HCT116 (cell line): ENCODE measurements around the gene ZDHHC14. TPM values are rescaled to one million over a fixed set of nuclear protein-coding genes. Genes with fewer than 3 reads are reported as not detected.

Source experiments
- ATAC-seq: fragments of 200-7000 bp; cut with Tn5 transposase; 2 replicates; pipeline ENCODE4 v1.9.1; 2020; ENCODE audit warnings: mild to moderate bottlenecking, moderate library complexity
- BruUV-seq: library from RNA; stranded (reverse); fragments of 400-500 nt; replicated peaks from 2 replicates; lab custom pipeline; 2021; lab: Mats Ljungman, UMichigan
- CTCF ChIA-PET: fragments of 300-600 bp; sonication (Branson Sonifier 250); formaldehyde crosslinking; loops from one replicate; lab custom pipeline; 2021; ENCODE audit warnings: antibody characterized with exemption; lab: Charles Lee
- POLR2A ChIA-PET: fragments of 300-600, 350-600 bp; sonication (Branson Sonifier 250); formaldehyde crosslinking; loops from one replicate; lab custom pipeline; 2021; ENCODE audit warnings: antibody characterized with exemption; lab: Charles Lee
- RAD21 ChIA-PET, 2 experiments: fragments of 300-600 bp; sonication (Branson Sonifier 250); formaldehyde crosslinking; loops; one replicate each; lab custom pipeline; 2023; ENCODE audit warnings: low total read pairs in 2 of 2; ENCODE audit not compliant: uncharacterized antibody in 2 of 2, unreplicated experiment in 2 of 2, low non-redundant PET in 1 of 2; lab: Charles Lee
- DNase-seq: peaks from one replicate; pipeline ENCODE4 v3.0.0-alpha.2; 2010; ENCODE audit warnings: low read depth, low spot score
- H2AFZ ChIP-seq: fragments of 200-600 bp; shearing (Covaris generic), sonication (generic); 2 replicates; pipeline ENCODE4 v1.6.1; 2017; ENCODE audit warnings: low read depth, mixed run types, mixed read lengths, antibody characterized with exemption, low read length; ENCODE audit not compliant: poor library complexity, severe bottlenecking
- H3K27ac ChIP-seq: 2 replicates; pipeline ENCODE4 v1.5.1; 2012; ENCODE audit warnings: low read depth, low read length
- H3K27me3 ChIP-seq: fragments of 200-600 bp; sonication (generic); 2 replicates; pipeline ENCODE4 v1.6.1; 2016; ENCODE audit warnings: mixed run types, low read length, mixed read lengths; ENCODE audit not compliant: insufficient read depth
- H3K36me3 ChIP-seq, 2 experiments: fragments of 200-500 bp in 1 of 2; fragments of 200-600 bp in 1 of 2; sonication (Bioruptor generic) in 1 of 2; sonication (generic) in 1 of 2; 2 replicates each; pipeline versions ENCODE4 v1.5.1 to v1.6.1; 2014 to 2016; ENCODE audit warnings: low read length in 2 of 2, inconsistent platforms in 1 of 2, mixed read lengths in 1 of 2, mixed run types in 1 of 2; ENCODE audit not compliant: insufficient read depth in 2 of 2, control insufficient read depth in 1 of 2
- H3K4me1 ChIP-seq, 2 experiments: fragments of 200-600 bp in 1 of 2; sonication (generic) in 1 of 2; 2 replicates each; pipeline versions ENCODE4 v1.5.1 to v1.6.1; 2012 to 2017; ENCODE audit warnings: low read length in 2 of 2, inconsistent platforms in 1 of 2, mild to moderate bottlenecking in 1 of 2, mixed read lengths in 1 of 2, mixed run types in 1 of 2, moderate library complexity in 1 of 2; ENCODE audit not compliant: insufficient read depth in 2 of 2, control insufficient read depth in 1 of 2
- H3K4me2 ChIP-seq: fragments of 200-600 bp; sonication (generic); 2 replicates; pipeline ENCODE4 v1.6.1; 2017; ENCODE audit warnings: mixed run types, low read length, mixed read lengths
- H3K4me3 ChIP-seq, 2 experiments: fragments of 200-600 bp in 1 of 2; sonication (generic) in 1 of 2; replicated peaks in 1 of 2; 2 replicates each; pipeline ENCODE4 v1.5.1; 2011 to 2016; ENCODE audit warnings: low read length in 2 of 2, control low read depth in 1 of 2, low read depth in 1 of 2, mild to moderate bottlenecking in 1 of 2, mixed read lengths in 1 of 2, mixed run types in 1 of 2
- H3K79me2 ChIP-seq: fragments of 200-600 bp; sonication (generic); 2 replicates; pipeline ENCODE4 v1.6.1; 2017; ENCODE audit warnings: mild to moderate bottlenecking, mixed run types, low read length, moderate library complexity, mixed read lengths; ENCODE audit not compliant: insufficient read depth
- H3K9ac ChIP-seq: fragments of 200-600 bp; sonication (generic); 2 replicates; pipeline ENCODE4 v1.6.1; 2016; ENCODE audit warnings: low read length, mixed read lengths
- H3K9me2 ChIP-seq: fragments of 200-600 bp; sonication (generic), shearing (Covaris generic); 2 replicates; pipeline ENCODE4 v1.6.1; 2017; ENCODE audit warnings: mixed run types, mild to moderate bottlenecking, moderate library complexity; ENCODE audit not compliant: insufficient read depth
- H3K9me3 ChIP-seq, 2 experiments: fragments of 200-500 bp in 1 of 2; fragments of 200-600 bp in 1 of 2; sonication (Bioruptor generic) in 1 of 2; sonication (generic) in 1 of 2; 2 replicates each; pipeline ENCODE4 v1.6.1; 2014 to 2017; ENCODE audit warnings: low read length in 2 of 2, mixed read lengths in 2 of 2, inconsistent platforms in 1 of 2, low read depth in 1 of 2, mild to moderate bottlenecking in 1 of 2, mixed run types in 1 of 2, moderate library complexity in 1 of 2; ENCODE audit not compliant: control insufficient read depth in 1 of 2, insufficient read depth in 1 of 2
- H4K20me1 ChIP-seq: fragments of 200-600 bp; sonication (generic), shearing (Covaris generic); 2 replicates; pipeline ENCODE4 v1.6.1; 2017; ENCODE audit warnings: mixed run types, mild to moderate bottlenecking, moderate library complexity; ENCODE audit not compliant: insufficient read depth
- CBX3 ChIP-seq: IDR thresholded peaks from 2 replicates; pipeline ENCODE4 v1.6.1; 2012; ENCODE audit warnings: low read depth
- CEBPB ChIP-seq: IDR thresholded peaks from 2 replicates; pipeline ENCODE4 v1.6.1; 2012; ENCODE audit warnings: low read depth
- ELF1 ChIP-seq: IDR thresholded peaks from 2 replicates; pipeline ENCODE4 v1.6.1; 2012; ENCODE audit warnings: low read depth, borderline replicate concordance
- EZH2 ChIP-seq: fragments of 200-600 bp; sonication (generic); IDR thresholded peaks from 2 replicates; pipeline ENCODE4 v1.6.1; 2017; ENCODE audit warnings: antibody characterized with exemption, mixed run types
- FOSL1 ChIP-seq: IDR thresholded peaks from 2 replicates; pipeline ENCODE4 v1.6.1; 2012; ENCODE audit warnings: low read depth
- POLR2A ChIP-seq: IDR thresholded peaks from 2 replicates; pipeline ENCODE4 v1.7.0; 2011; ENCODE audit warnings: borderline replicate concordance; ENCODE audit not compliant: insufficient read depth, insufficient read length; ENCODE audit errors: extremely low read depth
- POLR2AphosphoS5 ChIP-seq: IDR thresholded peaks from 2 replicates; pipeline ENCODE4 v1.6.1; 2011; ENCODE audit warnings: mild to moderate bottlenecking, low read depth, low read length, moderate library complexity
- RAD21 ChIP-seq: IDR thresholded peaks from 2 replicates; pipeline ENCODE4 v1.6.1; 2012; ENCODE audit warnings: low read depth, mild to moderate bottlenecking
- SIN3A ChIP-seq: IDR thresholded peaks from 2 replicates; pipeline ENCODE4 v1.6.1; 2012; ENCODE audit warnings: low read depth
- SRF ChIP-seq: IDR thresholded peaks from 2 replicates; pipeline ENCODE4 v1.6.1; 2012; ENCODE audit warnings: low read depth
- YY1 ChIP-seq: IDR thresholded peaks from 2 replicates; pipeline ENCODE4 v1.6.1; 2011; ENCODE audit warnings: low read length, low read depth, moderate library complexity, mild to moderate bottlenecking; ENCODE audit not compliant: insufficient replicate concordance; ENCODE audit errors: extremely low read depth
- ZBTB33 ChIP-seq: IDR thresholded peaks from 2 replicates; pipeline ENCODE4 v1.6.1; 2011; ENCODE audit warnings: mild to moderate bottlenecking, low read length, moderate library complexity; ENCODE audit not compliant: insufficient replicate concordance; ENCODE audit errors: extremely low read depth
- ZNF274 ChIP-seq: fragments of 200-500 bp; sonication (Bioruptor generic); IDR thresholded peaks from 2 replicates; pipeline ENCODE4 v1.6.1; 2014; ENCODE audit warnings: mild to moderate bottlenecking, low read depth, low read length, inconsistent platforms
- intact Hi-C: fragments of 100-400 bp; cut with micrococcal nuclease; formaldehyde crosslinking; loops from 2 replicates; pipeline ENCODE4 v1.10.0; 2022
- total RNA-seq: library from RNA; stranded (reverse); gene quantifications from one replicate; pipeline ENCODE4 v1.2.1, GENCODE V29; 2021; ENCODE audit not compliant: unreplicated experiment
- TF ChIP-seq, protein P1 (sequence below), 3 experiments: fragments of 200-600 bp in 1 of 3; sonication (generic) in 1 of 3; IDR thresholded peaks in 2 of 3; conservative IDR thresholded peaks in 1 of 3; 2 replicates each; pipeline ENCODE4 v1.5.1; 2012 to 2017; ENCODE audit warnings: low read depth in 2 of 3, low read length in 2 of 3, antibody characterized with exemption in 1 of 3, borderline replicate concordance in 1 of 3, control low read depth in 1 of 3, mild to moderate bottlenecking in 1 of 3, mixed read lengths in 1 of 3, mixed run types in 1 of 3, moderate library complexity in 1 of 3; ENCODE audit not compliant: insufficient read depth in 1 of 3
- TF ChIP-seq, protein P2 (sequence below): IDR thresholded peaks from 2 replicates; pipeline ENCODE4 v1.6.1; 2012
- TF ChIP-seq, protein P3 (sequence below): IDR thresholded peaks from 2 replicates; pipeline ENCODE4 v1.6.1; 2012; ENCODE audit warnings: low read depth

The ZDHHC14 gene
- total RNA-seq, 1 experiment from 2014 or later, result 5.3 TPM

DNA sequence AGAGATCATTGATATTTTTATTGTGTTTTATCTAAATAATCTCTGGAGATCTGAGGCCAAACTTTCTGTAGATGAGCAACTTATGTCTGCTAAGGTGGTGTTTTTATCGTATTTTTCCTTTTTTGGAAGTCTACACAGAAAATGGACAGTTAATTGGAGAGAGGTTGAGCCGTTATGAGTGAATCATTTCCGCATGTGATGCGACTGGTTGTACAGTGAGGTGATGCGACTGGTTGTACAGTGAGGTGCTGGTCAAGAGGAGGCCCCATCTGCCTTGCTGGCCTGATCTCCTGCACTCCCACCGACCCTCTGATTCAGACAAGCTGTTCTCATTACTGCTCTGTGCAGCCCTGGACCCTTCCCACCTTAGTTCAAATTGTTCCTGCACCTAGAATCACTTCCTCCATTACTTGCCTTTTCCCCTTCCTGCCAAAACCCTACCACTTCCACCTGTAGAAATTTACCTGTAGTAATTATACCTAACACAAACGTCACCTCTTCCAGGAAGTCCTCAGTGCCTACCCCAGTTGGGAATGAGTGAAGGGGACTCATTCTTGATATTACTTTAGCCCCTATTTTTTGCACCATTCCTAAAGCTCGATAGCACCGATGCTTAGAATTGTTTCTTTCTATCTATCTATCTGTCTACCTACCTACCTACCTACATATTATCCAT is 100.3 kb downstream of the ZDHHC14 start:
- H3K4me3 ChIP-seq, result no peak overlapping the region
- no peaks in the 10 kb centered on the region for H4K20me1 ChIP-seq
- DNase-seq (no peak), ATAC-seq (no peak)
- H3K36me3 ChIP-seq, result no peaks in the 10 kb centered on the region
- peaks cover 0 to 5% of the 10 kb centered on the region in 2 experiments; a peak in 1 of 4 replicates for H3K4me1 ChIP-seq
- ChIA-PET POLR2A (no interaction called here), CTCF (no interaction called here), RAD21 (no interaction called here)
- H3K27ac ChIP-seq, result no peak overlapping the region
- no peaks in the 10 kb centered on the region for H3K79me2 ChIP-seq
- no peaks in the 10 kb centered on the region for H3K27me3 ChIP-seq
- intact Hi-C loops, result no loop called here
- H3K9me3 ChIP-seq, result no peaks in the 10 kb centered on the region
- H2AFZ ChIP-seq, result no peak overlapping the region
- H3K4me2 ChIP-seq, result no peak overlapping the region
- TF ChIP-seq ZNF274 (no peak), EZH2 (no peak), POLR2A (no peak), YY1 (no peak), CBX3 (no peak), ELF1 (no peak), SIN3A (no peak), FOSL1 (no peak), CEBPB (no peak), SRF (no peak), POLR2AphosphoS5 (no peak), RAD21 (no peak), ZBTB33 (no peak)
- TF ChIP-seq, protein P1, sequence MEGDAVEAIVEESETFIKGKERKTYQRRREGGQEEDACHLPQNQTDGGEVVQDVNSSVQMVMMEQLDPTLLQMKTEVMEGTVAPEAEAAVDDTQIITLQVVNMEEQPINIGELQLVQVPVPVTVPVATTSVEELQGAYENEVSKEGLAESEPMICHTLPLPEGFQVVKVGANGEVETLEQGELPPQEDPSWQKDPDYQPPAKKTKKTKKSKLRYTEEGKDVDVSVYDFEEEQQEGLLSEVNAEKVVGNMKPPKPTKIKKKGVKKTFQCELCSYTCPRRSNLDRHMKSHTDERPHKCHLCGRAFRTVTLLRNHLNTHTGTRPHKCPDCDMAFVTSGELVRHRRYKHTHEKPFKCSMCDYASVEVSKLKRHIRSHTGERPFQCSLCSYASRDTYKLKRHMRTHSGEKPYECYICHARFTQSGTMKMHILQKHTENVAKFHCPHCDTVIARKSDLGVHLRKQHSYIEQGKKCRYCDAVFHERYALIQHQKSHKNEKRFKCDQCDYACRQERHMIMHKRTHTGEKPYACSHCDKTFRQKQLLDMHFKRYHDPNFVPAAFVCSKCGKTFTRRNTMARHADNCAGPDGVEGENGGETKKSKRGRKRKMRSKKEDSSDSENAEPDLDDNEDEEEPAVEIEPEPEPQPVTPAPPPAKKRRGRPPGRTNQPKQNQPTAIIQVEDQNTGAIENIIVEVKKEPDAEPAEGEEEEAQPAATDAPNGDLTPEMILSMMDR (IDR thresholded peaks at IDR 0.05 in 2 of 3, conservative IDR thresholded peaks at IDR 0.05 in 1 of 3; ENCODE audit: borderline replicate concordance in 1 of 3, insufficient read depth in 1 of 3, low read depth in 2 of 3, low read length in 2 of 3), result no peak
- TF ChIP-seq, protein P2, sequence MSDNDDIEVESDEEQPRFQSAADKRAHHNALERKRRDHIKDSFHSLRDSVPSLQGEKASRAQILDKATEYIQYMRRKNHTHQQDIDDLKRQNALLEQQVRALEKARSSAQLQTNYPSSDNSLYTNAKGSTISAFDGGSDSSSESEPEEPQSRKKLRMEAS, result no peak
- TF ChIP-seq, protein P3, sequence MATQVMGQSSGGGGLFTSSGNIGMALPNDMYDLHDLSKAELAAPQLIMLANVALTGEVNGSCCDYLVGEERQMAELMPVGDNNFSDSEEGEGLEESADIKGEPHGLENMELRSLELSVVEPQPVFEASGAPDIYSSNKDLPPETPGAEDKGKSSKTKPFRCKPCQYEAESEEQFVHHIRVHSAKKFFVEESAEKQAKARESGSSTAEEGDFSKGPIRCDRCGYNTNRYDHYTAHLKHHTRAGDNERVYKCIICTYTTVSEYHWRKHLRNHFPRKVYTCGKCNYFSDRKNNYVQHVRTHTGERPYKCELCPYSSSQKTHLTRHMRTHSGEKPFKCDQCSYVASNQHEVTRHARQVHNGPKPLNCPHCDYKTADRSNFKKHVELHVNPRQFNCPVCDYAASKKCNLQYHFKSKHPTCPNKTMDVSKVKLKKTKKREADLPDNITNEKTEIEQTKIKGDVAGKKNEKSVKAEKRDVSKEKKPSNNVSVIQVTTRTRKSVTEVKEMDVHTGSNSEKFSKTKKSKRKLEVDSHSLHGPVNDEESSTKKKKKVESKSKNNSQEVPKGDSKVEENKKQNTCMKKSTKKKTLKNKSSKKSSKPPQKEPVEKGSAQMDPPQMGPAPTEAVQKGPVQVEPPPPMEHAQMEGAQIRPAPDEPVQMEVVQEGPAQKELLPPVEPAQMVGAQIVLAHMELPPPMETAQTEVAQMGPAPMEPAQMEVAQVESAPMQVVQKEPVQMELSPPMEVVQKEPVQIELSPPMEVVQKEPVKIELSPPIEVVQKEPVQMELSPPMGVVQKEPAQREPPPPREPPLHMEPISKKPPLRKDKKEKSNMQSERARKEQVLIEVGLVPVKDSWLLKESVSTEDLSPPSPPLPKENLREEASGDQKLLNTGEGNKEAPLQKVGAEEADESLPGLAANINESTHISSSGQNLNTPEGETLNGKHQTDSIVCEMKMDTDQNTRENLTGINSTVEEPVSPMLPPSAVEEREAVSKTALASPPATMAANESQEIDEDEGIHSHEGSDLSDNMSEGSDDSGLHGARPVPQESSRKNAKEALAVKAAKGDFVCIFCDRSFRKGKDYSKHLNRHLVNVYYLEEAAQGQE, result no peak
- H3K9me2 ChIP-seq, result no peaks in the 10 kb centered on the region
- H3K9ac ChIP-seq, result no peak overlapping the region
- no TSS peak for BruUV-seq
